H9 (cell line): Measurements from ENCODE around the gene CLEC16A. TPM values are rescaled to one million over a fixed set of nuclear protein-coding genes. Genes with fewer than 3 reads are reported as not detected.

Experiments used
- DNase-seq: peaks from one replicate; pipeline ENCODE4 v3.0.0-alpha.2; 2017
- H2AFZ ChIP-seq: one replicate; pipeline ENCODE4 v1.6.1; 2013; ENCODE audit warnings: mild to moderate bottlenecking, low read length, control low read depth, moderate library complexity
- H2AK5ac ChIP-seq: 2 replicates; pipeline ENCODE4 v1.6.1; 2013; ENCODE audit warnings: low read length, control low read depth, mixed read lengths; ENCODE audit not compliant: insufficient read length
- H2BK120ac ChIP-seq: one replicate; pipeline ENCODE4 v1.6.1; 2013; ENCODE audit warnings: low read depth, mild to moderate bottlenecking, low read length, control low read depth, inconsistent platforms; ENCODE audit not compliant: poor library complexity, severe bottlenecking
- H2BK12ac ChIP-seq: 2 replicates; pipeline ENCODE4 v1.6.1; 2013; ENCODE audit warnings: low read length, control low read depth, mixed read lengths, low read depth; ENCODE audit not compliant: insufficient read length
- H2BK15ac ChIP-seq: 2 replicates; pipeline ENCODE4 v1.6.1; 2013; ENCODE audit warnings: low read depth, low read length, control low read depth
- H2BK20ac ChIP-seq: one replicate; pipeline ENCODE4 v1.6.1; 2013; ENCODE audit warnings: low read depth, mild to moderate bottlenecking, low read length, control low read depth, inconsistent platforms; ENCODE audit not compliant: poor library complexity, severe bottlenecking
- H2BK5ac ChIP-seq: 2 replicates; pipeline ENCODE4 v1.6.1; 2013; ENCODE audit warnings: low read length, control low read depth, mixed read lengths; ENCODE audit not compliant: insufficient read length
- H3K14ac ChIP-seq: 2 replicates; pipeline ENCODE4 v1.6.1; 2013; ENCODE audit warnings: low read length, control low read depth; ENCODE audit not compliant: insufficient read depth
- H3K18ac ChIP-seq: 2 replicates; pipeline ENCODE4 v1.6.1; 2013; ENCODE audit warnings: low read depth, mild to moderate bottlenecking, mixed read lengths, low read length, control low read depth; ENCODE audit not compliant: insufficient read length
- H3K23ac ChIP-seq: 2 replicates; pipeline ENCODE4 v1.6.1; 2013; ENCODE audit warnings: low read length, control low read depth, mixed read lengths, low read depth; ENCODE audit not compliant: insufficient read length
- H3K23me2 ChIP-seq: 2 replicates; pipeline ENCODE4 v1.6.1; 2013; ENCODE audit warnings: low read depth, mild to moderate bottlenecking, mixed read lengths, low read length, control low read depth; ENCODE audit not compliant: insufficient read length, poor library complexity, severe bottlenecking
- H3K27ac ChIP-seq: 2 replicates; pipeline ENCODE4 v1.5.1; 2013; ENCODE audit warnings: low read length, control low read depth, mixed read lengths, low read depth; ENCODE audit not compliant: insufficient read length
- H3K27me3 ChIP-seq: 2 replicates; pipeline ENCODE4 v1.6.1; 2013; ENCODE audit warnings: low read length, control low read depth, inconsistent platforms; ENCODE audit not compliant: insufficient read depth
- H3K4ac ChIP-seq: 2 replicates; pipeline ENCODE4 v1.6.1; 2013; ENCODE audit warnings: low read depth, mild to moderate bottlenecking, control low read depth, inconsistent platforms, low read length, moderate library complexity
- H3K4me1 ChIP-seq: 2 replicates; pipeline ENCODE4 v1.6.1; 2013; ENCODE audit warnings: low read length, control low read depth, inconsistent platforms; ENCODE audit not compliant: insufficient read depth
- H3K4me2 ChIP-seq: 2 replicates; pipeline ENCODE4 v1.6.1; 2013; ENCODE audit warnings: low read length, control low read depth, mixed read lengths; ENCODE audit not compliant: insufficient read length, insufficient read depth
- H3K56ac ChIP-seq: 2 replicates; pipeline ENCODE4 v1.6.1; 2013; ENCODE audit warnings: low read depth, mild to moderate bottlenecking, mixed read lengths, low read length, control low read depth; ENCODE audit not compliant: insufficient read length
- H3K79me1 ChIP-seq: 2 replicates; pipeline ENCODE4 v1.6.1; 2013; ENCODE audit warnings: low read depth, mild to moderate bottlenecking, moderate library complexity, low read length, control low read depth, inconsistent platforms; ENCODE audit not compliant: insufficient read depth, poor library complexity, severe bottlenecking
- H3K79me2 ChIP-seq: 2 replicates; pipeline ENCODE4 v1.6.1; 2013; ENCODE audit warnings: low read length, control low read depth, inconsistent platforms; ENCODE audit not compliant: insufficient read depth
- H3K9ac ChIP-seq: 2 replicates; pipeline ENCODE4 v1.6.1; 2013; ENCODE audit warnings: low read length, control low read depth, mixed read lengths; ENCODE audit not compliant: insufficient read length; ENCODE audit errors: extremely low read depth
- H3K9me3 ChIP-seq: one replicate; pipeline ENCODE4 v1.6.1; 2013; ENCODE audit warnings: low read depth, low read length, inconsistent platforms; ENCODE audit not compliant: control insufficient read depth
- H3T11ph ChIP-seq: one replicate; pipeline ENCODE4 v1.6.1; 2013; ENCODE audit warnings: mild to moderate bottlenecking, low read length, control low read depth, inconsistent platforms
- H4K20me1 ChIP-seq: one replicate; pipeline ENCODE4 v1.6.1; 2013; ENCODE audit not compliant: control insufficient read depth, insufficient read length, insufficient read depth
- H4K5ac ChIP-seq: 2 replicates; pipeline ENCODE4 v1.6.1; 2013; ENCODE audit warnings: low read depth, mild to moderate bottlenecking, mixed read lengths, low read length, control low read depth; ENCODE audit not compliant: insufficient read length
- H4K8ac ChIP-seq: replicated peaks from 2 replicates; pipeline ENCODE4 v1.6.1; 2013; ENCODE audit warnings: low read length, control low read depth, mixed read lengths, low read depth; ENCODE audit not compliant: insufficient read length
- H4K91ac ChIP-seq: 2 replicates; pipeline ENCODE4 v1.6.1; 2013; ENCODE audit warnings: low read depth, mild to moderate bottlenecking, moderate library complexity, mixed read lengths, low read length, control low read depth; ENCODE audit not compliant: insufficient read length
- H3K27ac Mint-ChIP-seq, 3 experiments: 2 replicates in 2 of 3; 3 replicates in 1 of 3; pipeline ENCODE4 v1.8.0; 2020 to 2021; ENCODE audit warnings: mixed read lengths in 3 of 3, mild to moderate bottlenecking in 1 of 3, moderate library complexity in 1 of 3
- H3K27me3 Mint-ChIP-seq: 2 replicates; pipeline ENCODE4 v1.8.0; 2021; ENCODE audit warnings: low read depth, mild to moderate bottlenecking, moderate library complexity, mixed read lengths
- H3K36me3 Mint-ChIP-seq, 3 experiments: 2 replicates in 2 of 3; 3 replicates in 1 of 3; pipeline ENCODE4 v1.8.0; 2020 to 2021; ENCODE audit warnings: low read depth in 3 of 3, mixed read lengths in 3 of 3; ENCODE audit not compliant: insufficient read depth in 1 of 3
- H3K4me1 Mint-ChIP-seq, 2 experiments: 2 replicates each; pipeline ENCODE4 v1.8.0; 2020; ENCODE audit warnings: mixed read lengths in 2 of 2
- H3K4me3 Mint-ChIP-seq, 2 experiments: 2 replicates in 1 of 2; 3 replicates in 1 of 2; pipeline ENCODE4 v1.8.0; 2020 to 2021; ENCODE audit warnings: mild to moderate bottlenecking in 2 of 2, mixed read lengths in 2 of 2, moderate library complexity in 1 of 2
- H3K9me3 Mint-ChIP-seq, 2 experiments: 2 replicates in 1 of 2; 3 replicates in 1 of 2; pipeline ENCODE4 v1.8.0; 2020; ENCODE audit warnings: mild to moderate bottlenecking in 2 of 2, mixed read lengths in 2 of 2, moderate library complexity in 1 of 2
- WGBS: extraction: QIAGEN DNeasy Blood & Tissue Kit; methylation state at CpG from one replicate; pipeline ENCODE4 v1.1.7; 2013; ENCODE audit warnings: missing lambda C conversion rate, low lambda C conversion rate, mixed read lengths; ENCODE audit not compliant: insufficient read length; ENCODE audit errors: extremely low coverage; 5-methylcytosine and 5-hydroxymethylcytosine counted together
- total RNA-seq: library from RNA; stranded (reverse); gene quantifications from 2 replicates; pipeline ENCODE4 v1.2.1, GENCODE V29; 2021
- TF ChIP-seq, protein P1 (sequence below): fragments of 200-600 bp; sonication (generic); conservative IDR thresholded peaks from 3 replicates; pipeline ENCODE4 v1.8.0; 2021; ENCODE audit warnings: antibody characterized with exemption, mild to moderate bottlenecking

Gene CLEC16A
- total RNA-seq, 1 experiment from 2014 or later: 15.2 TPM

- H4K8ac ChIP-seq: no peak overlapping the region
- H3K23me2 ChIP-seq: no peaks in the 10 kb centered on the region
- no CpG with 5 or more reads among the region's 1 CpG for WGBS
- H3T11ph ChIP-seq: no peak overlapping the region
- no peak overlapping the region for H4K91ac ChIP-seq
- no peak overlapping the region for H3K27ac Mint-ChIP-seq
- no peak overlapping the region for H3K4me2 ChIP-seq
- H2AK5ac ChIP-seq: no peak overlapping the region
- no peak overlapping the region for H3K4me3 Mint-ChIP-seq
- no peak overlapping the region for H3K27ac ChIP-seq
- H2BK5ac ChIP-seq: no peak overlapping the region
- H4K5ac ChIP-seq: no peak overlapping the region
- no peak for DNase-seq
- no peaks in the 10 kb centered on the region for H3K79me2 ChIP-seq
- H3K27me3 Mint-ChIP-seq: no peaks in the 10 kb centered on the region
- peaks cover 4 to 13% (median 11%) of the 10 kb centered on the region in 3 experiments; a peak in 5 of 7 replicates for H3K36me3 Mint-ChIP-seq
- no peak overlapping the region for H3K4ac ChIP-seq
- H3K9me3 Mint-ChIP-seq: peaks cover 0 to 2% of the 10 kb centered on the region in 2 experiments; a peak in 2 of 5 replicates
- no peaks in the 10 kb centered on the region for H3K4me1 ChIP-seq
- no peak overlapping the region for H2BK15ac ChIP-seq
- H4K20me1 ChIP-seq: no peaks in the 10 kb centered on the region
- no peak overlapping the region for H2BK12ac ChIP-seq
- no peak overlapping the region for H2BK120ac ChIP-seq
- H3K27me3 ChIP-seq: no peaks in the 10 kb centered on the region
- no peak overlapping the region for H2BK20ac ChIP-seq
- TF ChIP-seq, protein P1, sequence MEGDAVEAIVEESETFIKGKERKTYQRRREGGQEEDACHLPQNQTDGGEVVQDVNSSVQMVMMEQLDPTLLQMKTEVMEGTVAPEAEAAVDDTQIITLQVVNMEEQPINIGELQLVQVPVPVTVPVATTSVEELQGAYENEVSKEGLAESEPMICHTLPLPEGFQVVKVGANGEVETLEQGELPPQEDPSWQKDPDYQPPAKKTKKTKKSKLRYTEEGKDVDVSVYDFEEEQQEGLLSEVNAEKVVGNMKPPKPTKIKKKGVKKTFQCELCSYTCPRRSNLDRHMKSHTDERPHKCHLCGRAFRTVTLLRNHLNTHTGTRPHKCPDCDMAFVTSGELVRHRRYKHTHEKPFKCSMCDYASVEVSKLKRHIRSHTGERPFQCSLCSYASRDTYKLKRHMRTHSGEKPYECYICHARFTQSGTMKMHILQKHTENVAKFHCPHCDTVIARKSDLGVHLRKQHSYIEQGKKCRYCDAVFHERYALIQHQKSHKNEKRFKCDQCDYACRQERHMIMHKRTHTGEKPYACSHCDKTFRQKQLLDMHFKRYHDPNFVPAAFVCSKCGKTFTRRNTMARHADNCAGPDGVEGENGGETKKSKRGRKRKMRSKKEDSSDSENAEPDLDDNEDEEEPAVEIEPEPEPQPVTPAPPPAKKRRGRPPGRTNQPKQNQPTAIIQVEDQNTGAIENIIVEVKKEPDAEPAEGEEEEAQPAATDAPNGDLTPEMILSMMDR: no peak
- no peak overlapping the region for H3K18ac ChIP-seq
- H2AFZ ChIP-seq: no peak overlapping the region
- no peak overlapping the region for H3K14ac ChIP-seq
- H3K56ac ChIP-seq: no peak overlapping the region
- H3K4me1 Mint-ChIP-seq: peaks cover 5 to 7% of the 10 kb centered on the region in 2 experiments
- no peak overlapping the region for H3K9ac ChIP-seq
- H3K23ac ChIP-seq: no peak overlapping the region
- H3K9me3 ChIP-seq: no peaks in the 10 kb centered on the region
- H3K79me1 ChIP-seq: no peaks in the 10 kb centered on the region
These were observed 67.0 kb downstream of the CLEC16A start for GRCh38 chr16:11011326-11011725.
